SK-N-SH (cell line): ENCODE measurements around the gene PPP2R5C.

Experiments
- CTCF ChIP-seq: fragments of 200-600 bp; sonication (generic); IDR thresholded peaks from 2 replicates; pipeline ENCODE4 v1.6.1; 2017; ENCODE audit warnings: antibody characterized with exemption, mild to moderate bottlenecking, moderate library complexity
- NRF1 ChIP-seq: IDR thresholded peaks from 2 replicates; pipeline ENCODE4 v1.6.1; 2012; ENCODE audit warnings: low read depth, mild to moderate bottlenecking, low read length
- RAD21 ChIP-seq: IDR thresholded peaks from 2 replicates; pipeline ENCODE4 v1.6.1; 2012; ENCODE audit warnings: mild to moderate bottlenecking, low read length
- RCOR1 ChIP-seq: fragments of 150-350 bp; IDR thresholded peaks from 2 replicates; pipeline ENCODE4 v1.6.1; 2017; ENCODE audit warnings: antibody characterized with exemption, low read length
- RFX5 ChIP-seq: IDR thresholded peaks from 2 replicates; pipeline ENCODE4 v1.6.1; 2012; ENCODE audit warnings: mild to moderate bottlenecking, improper control_type of control experiment, low read length
- RXRA ChIP-seq: IDR thresholded peaks from 2 replicates; pipeline ENCODE4 v1.4.0; 2012; ENCODE audit warnings: low read depth, mild to moderate bottlenecking, borderline replicate concordance
- YY1 ChIP-seq: IDR thresholded peaks from 2 replicates; pipeline ENCODE4 v1.4.0; 2012; ENCODE audit warnings: low read depth, mild to moderate bottlenecking

- TF ChIP-seq RCOR1 (no peak), RFX5 (no peak), YY1 (no peak), RAD21 (no peak), NRF1 (no peak), CTCF (no peak), RXRA (no peak)
Observed at GRCh38 chr14:101762530-101763101, 1.1 kb downstream of the PPP2R5C start.
